HepG2 (cell line): ENCODE measurements around the gene ZNF638. TPM values are rescaled to one million over a fixed set of nuclear protein-coding genes. Genes with fewer than 3 reads are reported as not detected.

ENCODE experiments used
- CEBPG ChIP-seq: IDR thresholded peaks from 2 replicates; pipeline ENCODE4 v1.6.1; 2016
- ELF3 ChIP-seq: IDR thresholded peaks from 2 replicates; pipeline ENCODE4 v1.6.1; 2016; ENCODE audit warnings: missing genetic modification reagents, missing compliant biosample characterization
- KDM5B ChIP-seq: sonication (generic); formaldehyde crosslinking; IDR thresholded peaks from 2 replicates; pipeline ENCODE4 v1.4.0; 2020; ENCODE audit warnings: missing genetic modification reagents, mild to moderate bottlenecking, borderline replicate concordance
- MZF1 ChIP-seq: sonication (generic); formaldehyde crosslinking; IDR thresholded peaks from 2 replicates; pipeline ENCODE4 v1.8.1; 2023; ENCODE audit warnings: mild to moderate bottlenecking, missing genetic modification reagents, borderline replicate concordance
- NFATC3 ChIP-seq: sonication (generic); formaldehyde crosslinking; IDR thresholded peaks from 2 replicates; pipeline ENCODE4 v1.5.1; 2020; ENCODE audit warnings: mild to moderate bottlenecking, missing genetic modification reagents
- RNF2 ChIP-seq: fragments of 450-650 bp; conservative IDR thresholded peaks from 2 replicates; pipeline ENCODE4 v1.6.1; 2016; ENCODE audit warnings: low read depth
- SP140L ChIP-seq: sonication (generic); formaldehyde crosslinking; IDR thresholded peaks from 2 replicates; pipeline ENCODE4 v1.4.0; 2020; ENCODE audit warnings: missing genetic modification reagents, borderline replicate concordance
- ZNF496 ChIP-seq: sonication (generic); formaldehyde crosslinking; IDR thresholded peaks from 2 replicates; pipeline ENCODE4 v1.8.1; 2023; ENCODE audit warnings: mild to moderate bottlenecking, moderate library complexity, missing genetic modification reagents; ENCODE audit not compliant: insufficient replicate concordance
- ZNF674 ChIP-seq: sonication (generic); formaldehyde crosslinking; IDR thresholded peaks from 2 replicates; pipeline ENCODE4 v1.5.0; 2020; ENCODE audit warnings: low read depth, mild to moderate bottlenecking, missing genetic modification reagents
- ZNF792 ChIP-seq: IDR thresholded peaks from 2 replicates; pipeline ENCODE4 v1.6.1; 2016
- polyA plus RNA-seq, 8 experiments: library from polyadenylated mRNA; depleted of rRNA in 3 of 8; stranded (reverse) in 7 of 8; unstranded in 1 of 8; fragments of >200 nt; fragmentation: Illumina TruSeq in 4 of 8; extraction: Trizol in 4 of 8; gene quantifications; 2 replicates each; pipeline versions ENCODE4 v1.2.1 to v1.2.3, GENCODE V29; 2011 to 2016; ENCODE audit warnings: low read depth in 4 of 8, missing spikeins in 1 of 8, mixed read lengths in 1 of 8; ENCODE audit not compliant: insufficient read depth in 1 of 8
- total RNA-seq, 5 experiments: library from RNA; depleted of rRNA; stranded (reverse); fragments of >200 nt; fragmentation: Illumina TruSeq; extraction: Trizol; gene quantifications; 2 replicates each; pipeline ENCODE4 v1.2.3, GENCODE V29; 2016; ENCODE audit warnings: low read depth in 1 of 5
- TF ChIP-seq, protein P1 (sequence below): sonication (generic); formaldehyde crosslinking; IDR thresholded peaks from 2 replicates; pipeline ENCODE4 v1.9.0; 2021; ENCODE audit warnings: missing genetic modification reagents, borderline replicate concordance
- TF ChIP-seq, protein P2 (sequence below): sonication (generic); formaldehyde crosslinking; IDR thresholded peaks from 2 replicates; pipeline ENCODE4 v1.8.1; 2023; ENCODE audit warnings: missing genetic modification reagents, mild to moderate bottlenecking, borderline replicate concordance
- TF ChIP-seq, protein P3 (sequence below): sonication (generic); formaldehyde crosslinking; IDR thresholded peaks from 2 replicates; pipeline ENCODE4 v1.4.0; 2020; ENCODE audit warnings: mild to moderate bottlenecking, low read depth, missing genetic modification reagents
- TF ChIP-seq, protein P4 (sequence below): sonication (generic); formaldehyde crosslinking; conservative IDR thresholded peaks from 2 replicates; pipeline ENCODE4 v1.4.0; 2020; ENCODE audit warnings: mild to moderate bottlenecking, missing genetic modification reagents, moderate library complexity
- TF ChIP-seq, protein P5 (sequence below): sonication (generic); formaldehyde crosslinking; IDR thresholded peaks from 2 replicates; pipeline ENCODE4 v1.5.1; 2020; ENCODE audit warnings: missing genetic modification reagents, mild to moderate bottlenecking, borderline replicate concordance
- TF ChIP-seq, protein P6 (sequence below): sonication (generic); formaldehyde crosslinking; IDR thresholded peaks from 2 replicates; pipeline ENCODE4 v1.5.1; 2020; ENCODE audit warnings: mild to moderate bottlenecking, missing genetic modification reagents, moderate library complexity

ZNF638 gene
- total and polyA plus RNA-seq, 2 of the 13 experiments (the other 11 are each of a cell fraction or from before 2014, with no cell fraction given) = 92.7 to 144 TPM

DNA sequence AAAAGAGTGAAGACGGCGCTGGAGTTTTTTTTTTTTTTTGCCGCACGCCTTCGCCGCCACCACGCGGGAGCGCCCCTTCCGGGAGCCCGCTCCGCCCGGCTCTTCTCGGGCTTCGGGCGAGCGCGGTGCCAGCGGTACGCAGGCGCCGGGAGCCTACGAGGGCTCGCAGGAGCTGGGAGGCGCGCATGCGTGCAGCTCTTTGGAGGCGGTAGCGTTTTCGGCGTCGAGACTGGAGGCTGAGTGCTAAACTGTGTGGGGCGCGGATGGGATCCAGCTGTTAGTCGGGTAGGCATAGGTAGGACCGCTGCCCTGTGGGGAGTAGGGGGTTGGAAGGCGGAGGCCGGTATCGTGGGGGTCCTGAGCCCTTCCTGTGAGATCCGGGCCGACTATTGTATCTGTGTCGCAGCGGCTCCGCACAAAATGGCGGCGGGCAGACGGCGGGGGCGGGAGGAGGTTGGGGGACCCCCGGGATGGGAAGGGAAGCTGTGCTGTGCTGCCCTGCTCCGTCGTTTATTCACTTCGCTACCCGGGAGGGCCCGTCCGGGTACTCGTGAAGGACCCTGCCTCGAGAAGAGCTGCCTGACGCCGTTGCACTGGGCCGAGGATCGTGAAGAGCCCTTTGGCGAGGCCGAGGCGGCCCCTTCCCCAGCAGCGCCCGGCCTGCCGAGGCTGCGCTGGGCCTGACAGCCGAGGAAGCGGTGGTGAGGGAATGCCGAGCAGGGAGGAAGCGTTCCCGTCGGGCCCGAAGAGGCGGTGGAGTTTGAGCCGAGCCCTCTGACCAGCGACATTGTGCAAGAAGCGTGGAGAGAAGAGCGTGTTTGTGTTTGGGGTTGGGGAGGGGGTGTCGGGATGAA, at the start of gene ZNF638 (continued):
- TF ChIP-seq, protein P1, sequence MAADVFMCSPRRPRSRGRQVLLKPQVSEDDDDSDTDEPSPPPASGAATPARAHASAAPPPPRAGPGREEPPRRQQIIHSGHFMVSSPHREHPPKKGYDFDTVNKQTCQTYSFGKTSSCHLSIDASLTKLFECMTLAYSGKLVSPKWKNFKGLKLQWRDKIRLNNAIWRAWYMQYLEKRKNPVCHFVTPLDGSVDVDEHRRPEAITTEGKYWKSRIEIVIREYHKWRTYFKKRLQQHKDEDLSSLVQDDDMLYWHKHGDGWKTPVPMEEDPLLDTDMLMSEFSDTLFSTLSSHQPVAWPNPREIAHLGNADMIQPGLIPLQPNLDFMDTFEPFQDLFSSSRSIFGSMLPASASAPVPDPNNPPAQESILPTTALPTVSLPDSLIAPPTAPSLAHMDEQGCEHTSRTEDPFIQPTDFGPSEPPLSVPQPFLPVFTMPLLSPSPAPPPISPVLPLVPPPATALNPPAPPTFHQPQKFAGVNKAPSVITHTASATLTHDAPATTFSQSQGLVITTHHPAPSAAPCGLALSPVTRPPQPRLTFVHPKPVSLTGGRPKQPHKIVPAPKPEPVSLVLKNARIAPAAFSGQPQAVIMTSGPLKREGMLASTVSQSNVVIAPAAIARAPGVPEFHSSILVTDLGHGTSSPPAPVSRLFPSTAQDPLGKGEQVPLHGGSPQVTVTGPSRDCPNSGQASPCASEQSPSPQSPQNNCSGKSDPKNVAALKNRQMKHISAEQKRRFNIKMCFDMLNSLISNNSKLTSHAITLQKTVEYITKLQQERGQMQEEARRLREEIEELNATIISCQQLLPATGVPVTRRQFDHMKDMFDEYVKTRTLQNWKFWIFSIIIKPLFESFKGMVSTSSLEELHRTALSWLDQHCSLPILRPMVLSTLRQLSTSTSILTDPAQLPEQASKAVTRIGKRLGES (CRISPR knock-in tag) = no peak
- TF ChIP-seq, protein P2, sequence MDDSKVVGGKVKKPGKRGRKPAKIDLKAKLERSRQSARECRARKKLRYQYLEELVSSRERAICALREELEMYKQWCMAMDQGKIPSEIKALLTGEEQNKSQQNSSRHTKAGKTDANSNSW = peak; percentile 47; the same call in 1 of the 2 replicates
- TF ChIP-seq ZNF792 (CRISPR knock-in tag) = no peak; the same call in 1 of the 2 replicates
- no peak for TF ChIP-seq ZNF496 (CRISPR knock-in tag)
- TF ChIP-seq ZNF674 = 0 out of 2 replicates have a peak, but pooled peaks have one; percentile 74
- TF ChIP-seq CEBPG = peak; percentile 93
- TF ChIP-seq SP140L = no peak; the same call in 1 of the 2 replicates
- TF ChIP-seq, protein P3, sequence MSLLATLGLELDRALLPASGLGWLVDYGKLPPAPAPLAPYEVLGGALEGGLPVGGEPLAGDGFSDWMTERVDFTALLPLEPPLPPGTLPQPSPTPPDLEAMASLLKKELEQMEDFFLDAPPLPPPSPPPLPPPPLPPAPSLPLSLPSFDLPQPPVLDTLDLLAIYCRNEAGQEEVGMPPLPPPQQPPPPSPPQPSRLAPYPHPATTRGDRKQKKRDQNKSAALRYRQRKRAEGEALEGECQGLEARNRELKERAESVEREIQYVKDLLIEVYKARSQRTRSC (CRISPR knock-in tag) = no peak
- peak; percentile 34; the same call in 1 of the 2 replicates for TF ChIP-seq RNF2
- 0 out of 2 replicates have a peak, but pooled peaks have one; percentile 41 for TF ChIP-seq NFATC3 (CRISPR knock-in tag)
- TF ChIP-seq, protein P4, sequence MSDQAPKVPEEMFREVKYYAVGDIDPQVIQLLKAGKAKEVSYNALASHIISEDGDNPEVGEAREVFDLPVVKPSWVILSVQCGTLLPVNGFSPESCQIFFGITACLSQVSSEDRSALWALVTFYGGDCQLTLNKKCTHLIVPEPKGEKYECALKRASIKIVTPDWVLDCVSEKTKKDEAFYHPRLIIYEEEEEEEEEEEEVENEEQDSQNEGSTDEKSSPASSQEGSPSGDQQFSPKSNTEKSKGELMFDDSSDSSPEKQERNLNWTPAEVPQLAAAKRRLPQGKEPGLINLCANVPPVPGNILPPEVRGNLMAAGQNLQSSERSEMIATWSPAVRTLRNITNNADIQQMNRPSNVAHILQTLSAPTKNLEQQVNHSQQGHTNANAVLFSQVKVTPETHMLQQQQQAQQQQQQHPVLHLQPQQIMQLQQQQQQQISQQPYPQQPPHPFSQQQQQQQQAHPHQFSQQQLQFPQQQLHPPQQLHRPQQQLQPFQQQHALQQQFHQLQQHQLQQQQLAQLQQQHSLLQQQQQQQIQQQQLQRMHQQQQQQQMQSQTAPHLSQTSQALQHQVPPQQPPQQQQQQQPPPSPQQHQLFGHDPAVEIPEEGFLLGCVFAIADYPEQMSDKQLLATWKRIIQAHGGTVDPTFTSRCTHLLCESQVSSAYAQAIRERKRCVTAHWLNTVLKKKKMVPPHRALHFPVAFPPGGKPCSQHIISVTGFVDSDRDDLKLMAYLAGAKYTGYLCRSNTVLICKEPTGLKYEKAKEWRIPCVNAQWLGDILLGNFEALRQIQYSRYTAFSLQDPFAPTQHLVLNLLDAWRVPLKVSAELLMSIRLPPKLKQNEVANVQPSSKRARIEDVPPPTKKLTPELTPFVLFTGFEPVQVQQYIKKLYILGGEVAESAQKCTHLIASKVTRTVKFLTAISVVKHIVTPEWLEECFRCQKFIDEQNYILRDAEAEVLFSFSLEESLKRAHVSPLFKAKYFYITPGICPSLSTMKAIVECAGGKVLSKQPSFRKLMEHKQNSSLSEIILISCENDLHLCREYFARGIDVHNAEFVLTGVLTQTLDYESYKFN (CRISPR knock-in tag) = peak; percentile 55; the same call in 1 of the 2 replicates
- no peak for TF ChIP-seq ELF3 (CRISPR knock-in tag)
- TF ChIP-seq, protein P5, sequence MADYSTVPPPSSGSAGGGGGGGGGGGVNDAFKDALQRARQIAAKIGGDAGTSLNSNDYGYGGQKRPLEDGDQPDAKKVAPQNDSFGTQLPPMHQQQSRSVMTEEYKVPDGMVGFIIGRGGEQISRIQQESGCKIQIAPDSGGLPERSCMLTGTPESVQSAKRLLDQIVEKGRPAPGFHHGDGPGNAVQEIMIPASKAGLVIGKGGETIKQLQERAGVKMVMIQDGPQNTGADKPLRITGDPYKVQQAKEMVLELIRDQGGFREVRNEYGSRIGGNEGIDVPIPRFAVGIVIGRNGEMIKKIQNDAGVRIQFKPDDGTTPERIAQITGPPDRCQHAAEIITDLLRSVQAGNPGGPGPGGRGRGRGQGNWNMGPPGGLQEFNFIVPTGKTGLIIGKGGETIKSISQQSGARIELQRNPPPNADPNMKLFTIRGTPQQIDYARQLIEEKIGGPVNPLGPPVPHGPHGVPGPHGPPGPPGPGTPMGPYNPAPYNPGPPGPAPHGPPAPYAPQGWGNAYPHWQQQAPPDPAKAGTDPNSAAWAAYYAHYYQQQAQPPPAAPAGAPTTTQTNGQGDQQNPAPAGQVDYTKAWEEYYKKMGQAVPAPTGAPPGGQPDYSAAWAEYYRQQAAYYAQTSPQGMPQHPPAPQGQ (CRISPR knock-in tag) = 0 out of 2 replicates have a peak, but pooled peaks have one; percentile 39
- TF ChIP-seq MZF1 (CRISPR knock-in tag) = peak; percentile 86; the same call in 1 of the 2 replicates
- peak; percentile 67; the same call in 1 of the 2 replicates for TF ChIP-seq KDM5B (CRISPR knock-in tag)
- TF ChIP-seq, protein P6, sequence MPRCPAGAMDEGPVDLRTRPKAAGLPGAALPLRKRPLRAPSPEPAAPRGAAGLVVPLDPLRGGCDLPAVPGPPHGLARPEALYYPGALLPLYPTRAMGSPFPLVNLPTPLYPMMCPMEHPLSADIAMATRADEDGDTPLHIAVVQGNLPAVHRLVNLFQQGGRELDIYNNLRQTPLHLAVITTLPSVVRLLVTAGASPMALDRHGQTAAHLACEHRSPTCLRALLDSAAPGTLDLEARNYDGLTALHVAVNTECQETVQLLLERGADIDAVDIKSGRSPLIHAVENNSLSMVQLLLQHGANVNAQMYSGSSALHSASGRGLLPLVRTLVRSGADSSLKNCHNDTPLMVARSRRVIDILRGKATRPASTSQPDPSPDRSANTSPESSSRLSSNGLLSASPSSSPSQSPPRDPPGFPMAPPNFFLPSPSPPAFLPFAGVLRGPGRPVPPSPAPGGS (CRISPR knock-in tag) = peak; percentile 74
